Posterior vena cava (tissue), 2 donors: ENCODE measurements around the gene F7. TPM values are rescaled to one million over a fixed set of nuclear protein-coding genes. Genes with fewer than 3 reads are reported as not detected.
"Not testable (repeated sequence)": the region's sequence is repeated elsewhere in the genome, so short reads cannot be mapped to it uniquely, and the experiment has no call there.

Experiments used
- DNase-seq: peaks from one replicate; pipeline ENCODE4 v3.0.0-alpha.2; 2020; ENCODE audit warnings: low spot score
- intact Hi-C, 2 donors: fragments of 100-400 bp; cut with DNase I; formaldehyde crosslinking; loops; one replicate each; pipeline versions ENCODE4 v1.14.1 to v1.14.2; 2022 to 2023
- total RNA-seq, 2 donors: library from RNA; stranded (reverse); fragmentation: NEBNext Ultra II Directional; extraction: Animal tissue kit (Norgen Biotek cat#: 25700); gene quantifications; one replicate each; pipeline ENCODE4 v1.2.1, GENCODE V29; 2021
- donor health status: DM: yes; HTN: yes; CAD: no.
- donor health status: DM: yes; HTN: yes; CAD: no.

Gene F7
- total RNA-seq, 2 donors from 2014 or later, result 0.10 TPM; not detected in 1

DNA sequence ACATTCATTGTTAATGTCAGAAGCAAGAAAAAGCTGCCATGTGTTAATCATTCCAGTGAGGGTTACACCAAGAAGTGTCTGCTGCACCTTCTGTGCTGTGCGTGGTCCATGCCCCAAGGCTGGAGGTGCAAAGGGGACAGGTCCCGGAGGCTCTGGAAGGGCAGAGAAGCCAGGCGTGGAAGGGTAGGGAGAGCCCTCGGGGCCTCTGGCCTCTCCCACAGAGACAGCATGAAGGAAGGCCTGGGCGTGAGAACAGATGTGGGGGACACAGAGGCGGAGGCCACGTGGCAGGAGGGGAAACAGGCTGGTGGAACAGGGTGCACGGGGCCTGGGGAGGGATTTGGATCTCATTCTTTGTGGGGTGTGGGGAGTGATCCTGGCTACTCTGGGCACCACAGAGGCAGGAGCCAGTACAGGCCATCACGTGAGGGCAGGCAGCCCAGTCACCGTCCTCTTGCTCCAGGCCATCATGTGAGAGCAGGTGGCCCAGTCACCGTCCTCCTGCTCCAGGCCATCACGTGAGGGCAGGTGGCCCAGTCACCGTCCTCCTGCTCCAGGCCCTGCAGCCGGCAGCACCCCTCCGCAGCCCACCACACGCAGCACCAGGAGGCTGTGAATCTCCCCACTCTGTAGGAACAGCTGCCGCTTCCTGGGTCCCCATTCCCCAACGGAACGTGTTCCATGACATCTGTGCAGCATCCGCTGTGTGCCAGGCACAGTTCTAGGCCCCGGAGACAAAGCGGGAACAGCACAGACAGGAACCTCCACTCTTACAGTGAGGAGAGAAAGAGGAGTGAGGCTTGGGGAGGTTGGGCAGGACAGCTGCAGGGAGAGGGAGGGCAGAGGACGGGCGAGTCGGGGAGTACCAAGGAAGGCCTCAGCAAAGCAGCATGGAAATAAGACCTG lies 10.2 kb upstream of the F7 start:
- intact Hi-C loops, result no loop called here

DNA sequence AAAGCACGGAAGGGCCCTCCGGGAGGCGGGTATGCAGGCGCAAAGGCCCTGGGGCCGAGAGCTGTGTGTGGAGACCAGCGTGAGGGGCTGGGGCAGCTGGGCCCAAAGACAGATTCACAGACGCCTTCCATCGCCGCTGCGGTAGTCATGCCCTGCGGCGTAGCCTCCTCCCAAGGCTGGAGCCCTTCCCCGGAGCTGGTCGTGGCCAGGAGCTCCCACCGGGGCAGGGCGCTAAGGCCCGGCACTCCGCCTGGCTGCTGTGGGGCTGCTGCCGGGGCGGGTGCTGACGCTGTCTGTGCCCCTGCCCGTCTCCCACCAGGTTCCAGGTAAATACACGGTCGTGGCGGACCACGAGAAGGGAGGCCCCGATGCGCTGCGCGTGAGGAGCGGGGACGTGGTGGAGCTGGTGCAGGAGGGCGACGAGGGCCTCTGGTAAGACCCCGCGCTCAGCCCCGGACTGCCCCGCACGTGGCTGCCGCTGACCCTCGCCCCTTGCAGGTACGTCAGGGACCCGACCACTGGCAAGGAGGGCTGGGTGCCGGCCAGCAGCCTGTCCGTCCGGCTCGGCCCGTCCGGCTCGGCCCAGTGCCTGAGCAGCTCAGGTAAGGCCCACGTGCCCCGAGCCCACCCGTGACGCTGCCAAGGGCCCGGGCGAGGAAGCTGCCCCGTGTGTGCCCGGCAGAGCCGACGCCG lies 9.4 kb upstream of the F7 start:
- no peak for DNase-seq
- intact Hi-C loops, result no loop called here

More for the DNA sequence above, 10.2 kb upstream of the F7 start:
- no peak for DNase-seq

DNA sequence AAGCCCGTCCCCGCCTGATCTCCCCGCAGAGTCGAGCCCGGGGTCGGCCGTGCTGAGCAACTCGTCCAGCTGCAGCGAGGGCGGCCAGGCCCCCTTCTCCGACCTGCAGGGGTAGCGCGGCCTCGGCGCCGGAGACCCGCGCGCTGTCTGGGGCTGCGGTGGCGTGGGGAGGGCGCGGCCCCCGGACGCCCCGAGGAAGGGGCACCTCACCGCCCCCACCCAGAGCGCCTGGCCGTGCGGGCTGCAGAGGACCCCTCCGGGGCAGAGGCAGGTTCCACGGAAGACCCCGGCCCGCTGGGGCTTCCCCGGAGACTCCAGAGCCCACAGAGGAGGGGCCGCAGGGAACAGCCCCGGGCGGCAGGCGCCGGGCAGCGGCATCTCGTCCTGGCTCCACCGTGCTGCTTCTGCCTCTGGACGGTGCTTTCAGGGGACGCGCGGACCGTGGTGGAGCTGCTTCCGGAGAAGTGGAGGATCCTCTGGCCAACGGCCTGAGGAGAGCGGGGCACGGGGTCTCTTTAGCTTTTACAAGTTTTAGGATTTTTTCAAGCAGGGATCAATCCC lies 8.8 kb upstream of the F7 start:
- no peak for DNase-seq
- intact Hi-C loops, result no loop called here

DNA sequence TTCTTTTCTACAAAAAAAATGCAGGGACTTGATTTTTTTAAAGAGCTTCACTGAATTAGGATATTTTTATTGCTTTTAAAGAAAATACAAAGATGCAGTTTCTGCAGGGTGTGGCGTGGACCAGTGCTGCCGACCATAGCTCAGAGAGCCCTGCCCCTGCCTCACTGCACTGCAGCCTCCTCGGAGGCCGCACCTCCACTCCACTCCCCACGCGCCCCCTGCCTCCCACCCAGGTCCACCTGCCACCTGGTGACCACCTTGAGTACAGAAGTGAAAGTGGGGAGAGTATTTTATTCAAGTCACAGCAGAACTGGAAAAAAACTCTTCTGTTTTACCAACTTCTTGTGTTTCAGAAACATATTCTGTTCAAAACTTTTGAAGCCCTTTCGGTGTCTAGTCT lies 7.9 kb upstream of the F7 start:
- no peak for DNase-seq
- intact Hi-C loops, result no loop called here

DNA sequence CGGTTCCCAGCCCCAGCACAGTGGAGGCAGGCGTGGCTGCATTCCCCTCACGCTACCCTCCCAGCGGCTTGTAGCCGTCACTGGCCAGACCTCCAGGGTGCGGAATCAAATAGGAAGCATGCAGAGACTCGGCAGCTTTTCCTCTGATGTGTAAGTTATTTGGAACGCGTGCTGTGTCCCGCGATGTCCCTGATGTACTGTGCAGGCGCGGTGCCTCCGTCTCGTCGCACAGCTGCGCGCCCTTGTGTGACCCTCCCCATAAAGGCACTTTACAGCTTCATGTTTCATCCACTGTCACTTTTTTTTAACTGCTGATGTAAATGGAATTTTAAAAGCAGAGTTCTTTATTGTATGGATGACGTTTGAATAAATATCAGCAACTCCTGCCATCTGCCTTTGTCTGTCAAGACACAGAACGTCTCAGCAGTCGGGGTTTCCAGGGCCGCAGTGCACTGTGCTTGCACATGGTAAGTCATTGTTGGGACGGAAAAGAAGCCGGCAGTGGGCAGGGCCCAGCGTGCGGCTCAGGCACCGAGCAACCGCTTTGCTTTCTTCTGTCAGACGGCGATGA lies 7.3 kb upstream of the F7 start:
- intact Hi-C loops, result no loop called here
- DNase-seq, result no peak

DNA sequence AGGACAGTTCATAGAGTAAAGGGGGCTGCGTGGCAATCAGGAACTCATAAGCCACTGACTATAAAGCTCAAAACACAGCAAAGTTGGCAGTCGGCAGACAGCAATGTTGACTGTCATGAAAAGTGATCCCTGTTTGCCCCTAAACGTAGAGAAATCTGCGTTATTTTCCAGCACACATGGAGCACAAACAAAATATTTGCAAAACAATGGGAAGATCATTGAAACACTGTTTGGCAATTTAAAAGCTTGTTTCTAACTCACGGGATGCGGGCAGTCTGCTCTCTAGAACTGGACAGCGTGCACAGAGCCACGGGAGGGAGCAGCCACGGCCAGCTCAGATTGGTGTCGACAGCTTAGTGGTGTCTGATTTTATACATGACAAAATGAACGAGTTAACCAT lies 6.4 kb upstream of the F7 start:
- intact Hi-C loops, result no loop called here
- no peak for DNase-seq

DNA sequence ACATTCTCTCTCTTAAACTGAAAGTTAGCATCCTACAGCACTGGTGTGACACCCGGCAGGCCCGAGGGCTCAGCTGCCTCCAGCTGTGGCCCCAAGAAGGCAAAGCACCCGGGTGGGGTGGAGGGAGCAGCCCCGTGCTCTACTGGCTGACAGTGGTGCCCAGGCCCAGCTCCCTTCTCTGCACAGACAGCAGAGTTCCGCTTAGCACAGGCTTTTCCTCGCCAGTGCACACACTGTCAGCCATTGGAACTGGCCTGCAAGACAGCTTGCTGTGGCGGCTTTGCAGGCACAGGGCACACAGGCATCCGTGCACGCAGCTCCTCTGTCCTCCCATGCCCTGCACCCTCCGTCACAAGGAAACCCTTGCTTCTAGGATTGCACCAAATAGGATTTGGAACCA lies 3.3 kb upstream of the F7 start:
- intact Hi-C loops, DNase-seq: not testable (repeated sequence)

DNA sequence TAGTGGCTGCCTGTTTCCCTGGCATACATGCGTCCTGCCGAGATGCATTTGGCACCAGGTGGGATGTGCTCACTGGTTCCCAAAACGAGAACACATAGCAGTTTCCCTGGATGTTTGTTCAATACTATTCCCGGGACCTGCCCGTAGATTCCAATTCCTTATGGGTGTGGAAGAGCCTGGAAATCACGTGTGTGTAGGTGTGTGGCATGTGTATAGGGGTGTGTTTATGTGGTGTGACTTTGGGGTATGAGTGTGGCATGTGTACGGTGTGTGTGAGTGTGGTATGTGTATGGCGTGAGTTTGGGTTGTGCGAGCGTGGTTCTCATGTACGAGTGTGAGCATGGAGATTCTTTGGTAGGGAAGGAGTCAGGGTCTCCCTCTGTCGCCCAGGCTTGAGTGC lies 2.9 kb upstream of the F7 start:
- no peak for DNase-seq
- intact Hi-C loops, result no loop called here

DNA sequence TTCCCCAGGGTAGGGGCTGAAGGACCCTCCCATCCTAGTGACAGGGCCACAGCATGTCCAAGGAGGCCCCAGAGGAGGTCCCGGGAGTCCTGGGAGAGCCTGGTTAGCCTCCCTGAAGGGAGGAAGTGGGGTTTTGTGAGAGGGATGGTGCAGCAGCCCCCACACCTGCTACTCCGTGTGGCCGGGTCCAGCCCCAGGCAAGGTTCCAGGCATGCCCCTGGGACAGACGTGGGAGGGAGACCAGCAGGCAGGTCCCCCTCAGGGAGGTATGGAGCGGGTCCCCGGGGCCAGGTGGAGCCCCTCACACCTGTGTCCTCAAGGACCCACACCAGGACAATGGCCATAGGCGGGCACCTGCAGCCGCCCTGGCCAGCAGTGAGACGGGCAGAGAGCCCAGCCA lies 1.9 kb upstream of the F7 start:
- no peak for DNase-seq

DNA sequence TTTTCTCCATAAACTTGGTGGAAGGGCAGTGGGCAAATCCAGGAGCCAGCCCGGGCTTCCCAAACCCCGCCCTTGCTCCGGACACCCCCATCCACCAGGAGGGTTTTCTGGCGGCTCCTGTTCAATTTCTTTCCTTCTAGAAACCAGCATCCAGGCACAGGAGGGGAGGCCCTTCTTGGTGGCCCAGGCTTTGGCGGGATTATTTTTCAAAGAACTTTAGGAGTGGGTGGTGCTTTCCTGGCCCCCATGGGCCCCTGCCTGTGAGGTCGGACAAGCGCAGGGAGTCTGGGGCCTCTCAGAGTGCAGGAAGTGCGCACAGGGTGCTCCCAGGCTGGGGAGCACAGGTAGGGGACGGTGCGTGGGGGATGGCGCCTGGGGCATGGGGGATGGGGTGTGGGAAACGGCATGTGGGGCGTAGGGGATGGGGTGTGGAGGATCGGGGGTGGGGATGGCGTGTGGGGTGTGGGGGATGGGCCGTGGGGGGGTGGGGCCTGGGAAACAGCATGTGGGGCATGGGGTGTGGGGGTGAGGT lies 396 bp downstream of the F7 start:
- no peak for DNase-seq
- intact Hi-C loops, result no loop called here

More for the DNA sequence above, 1.9 kb upstream of the F7 start:
- intact Hi-C loops, result no loop called here

DNA sequence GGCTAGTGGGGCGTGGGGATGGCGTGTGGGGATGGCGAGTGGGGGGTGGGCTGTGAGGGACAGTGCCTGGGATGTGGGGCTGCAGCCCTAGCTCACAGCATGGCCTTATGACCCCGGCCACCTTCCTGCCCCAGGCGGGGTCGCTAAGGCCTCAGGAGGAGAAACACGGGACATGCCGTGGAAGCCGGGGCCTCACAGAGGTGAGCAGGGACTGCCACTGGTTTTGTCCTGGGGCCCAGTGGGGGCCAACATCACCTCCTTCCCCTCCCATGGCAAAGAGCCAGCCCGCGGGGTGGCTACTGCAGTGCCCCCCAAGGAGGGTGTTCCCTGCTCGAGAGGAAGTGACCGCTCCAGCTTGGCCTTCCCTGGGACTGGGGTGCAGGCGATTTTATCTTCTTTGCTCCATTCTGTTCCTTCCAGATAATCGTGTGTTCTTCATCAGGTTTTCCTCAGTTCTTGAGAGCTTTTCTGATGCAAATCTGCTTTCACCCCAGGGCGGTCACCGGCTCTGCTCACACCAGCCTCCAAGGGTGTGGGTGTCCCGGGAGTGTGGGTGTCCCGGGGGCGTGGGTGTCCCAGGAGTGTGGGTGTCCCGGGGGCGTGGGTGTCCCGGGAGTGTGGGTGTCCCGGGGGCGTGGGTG lies 1.2 kb downstream of the F7 start:
- intact Hi-C loops, result no loop called here
- no peak for DNase-seq

DNA sequence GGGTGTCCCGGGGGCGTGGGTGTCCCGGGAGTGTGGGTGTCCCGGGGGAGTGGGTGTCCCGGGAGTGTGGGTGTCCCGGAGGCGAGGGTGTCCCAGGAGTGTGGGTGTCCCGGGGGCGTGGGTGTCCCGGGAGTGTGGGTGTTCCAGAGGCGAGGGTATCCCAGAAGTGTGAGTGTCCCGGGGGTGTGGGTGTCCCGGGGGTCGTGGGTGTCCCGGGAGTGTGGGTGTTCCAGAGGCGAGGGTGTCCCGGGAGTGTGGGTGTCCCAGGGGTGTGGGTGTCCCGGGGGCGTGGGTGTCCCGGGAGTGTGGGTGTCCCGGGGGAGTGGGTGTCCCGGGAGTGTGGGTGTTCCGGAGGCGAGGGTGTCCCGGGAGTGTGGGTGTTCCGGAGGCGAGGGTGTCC lies 2.9 kb downstream of the F7 start:
- intact Hi-C loops, result not testable (repeated sequence)
- DNase-seq, result peak; percentile 38

DNA sequence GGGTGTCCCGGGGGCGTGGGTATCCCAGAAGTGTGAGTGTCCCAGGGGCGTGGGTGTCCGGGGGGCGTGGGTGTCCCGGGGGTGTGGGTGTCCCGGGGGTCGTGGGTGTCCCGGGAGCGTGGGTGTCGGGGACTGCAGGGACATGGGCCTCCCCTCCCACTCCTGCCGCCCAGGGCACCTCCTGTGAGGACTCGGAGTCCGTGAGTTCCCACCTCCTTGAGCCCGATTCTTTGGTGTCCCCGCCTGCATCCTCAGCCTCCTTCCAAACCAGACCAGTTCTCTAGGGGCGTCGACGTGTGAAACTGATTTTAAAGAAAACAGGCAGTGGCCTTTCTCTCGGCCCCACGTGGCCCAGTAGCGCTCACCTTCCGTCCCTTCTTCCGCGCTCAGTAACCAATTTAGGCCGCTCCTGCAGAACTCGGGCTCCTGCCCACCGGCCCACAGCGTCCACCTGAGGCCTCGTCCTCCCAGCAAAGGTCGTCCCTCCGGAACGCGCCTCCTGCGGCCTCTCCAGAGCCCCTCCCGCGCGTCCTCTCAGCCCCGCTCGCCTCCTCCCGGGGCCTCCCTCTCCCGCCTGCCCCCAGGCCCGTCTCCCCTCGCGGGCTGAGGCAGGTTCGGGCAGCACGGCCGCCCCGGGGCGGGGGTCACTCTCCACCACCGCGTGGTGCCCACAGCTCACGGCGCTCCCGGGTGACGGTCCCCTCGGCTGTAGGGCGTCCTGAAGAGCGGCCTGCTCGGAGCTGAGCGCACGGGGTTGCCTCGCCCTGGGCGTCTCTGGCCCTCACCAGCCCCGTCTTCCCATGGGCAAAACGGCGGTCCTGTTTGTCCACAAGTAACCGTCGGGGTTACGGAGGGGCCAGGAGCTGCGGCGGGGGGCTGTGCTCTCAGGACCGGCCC lies 3.8 kb downstream of the F7 start:
- DNase-seq, result peak; percentile 77
- intact Hi-C loops, result no loop called here

DNA sequence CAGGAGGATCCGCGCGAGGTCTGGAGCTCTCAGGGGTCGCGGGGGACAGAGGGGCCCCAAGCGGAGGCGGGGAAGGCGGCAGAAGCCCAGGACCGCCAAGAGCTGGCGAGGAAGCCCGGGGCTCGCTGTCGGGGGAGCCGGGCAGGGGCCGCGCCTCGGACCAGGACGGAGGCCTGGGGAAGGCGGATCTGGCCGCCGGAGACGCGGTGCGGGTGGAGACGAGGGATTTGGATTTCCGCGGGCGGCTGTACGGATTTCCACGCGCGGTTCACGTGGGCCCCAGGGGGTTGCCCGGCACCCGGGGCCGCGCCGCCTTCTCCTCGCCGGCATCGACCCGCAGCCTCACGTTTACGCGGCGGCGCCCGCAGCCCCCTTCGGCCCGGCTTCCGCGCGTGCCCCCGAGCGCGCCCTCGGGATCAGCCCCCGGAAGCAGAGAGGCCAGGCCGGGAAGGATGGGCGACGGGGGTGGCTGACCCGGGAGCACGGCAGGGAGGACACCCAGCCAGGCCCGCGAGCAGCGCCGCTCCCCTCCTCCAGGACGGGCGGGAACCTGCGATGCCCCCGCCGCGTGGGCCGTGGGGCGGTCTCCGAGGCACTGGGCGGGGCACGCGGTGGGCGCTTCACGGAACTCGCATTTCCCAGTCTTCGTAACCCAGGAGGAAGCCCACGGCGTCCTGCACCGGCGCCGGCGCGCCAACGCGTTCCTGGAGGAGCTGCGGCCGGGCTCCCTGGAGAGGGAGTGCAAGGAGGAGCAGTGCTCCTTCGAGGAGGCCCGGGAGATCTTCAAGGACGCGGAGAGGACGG lies 4.7 kb downstream of the F7 start:
- peak; percentile 75 for DNase-seq
- intact Hi-C loops, result no loop called here

DNA sequence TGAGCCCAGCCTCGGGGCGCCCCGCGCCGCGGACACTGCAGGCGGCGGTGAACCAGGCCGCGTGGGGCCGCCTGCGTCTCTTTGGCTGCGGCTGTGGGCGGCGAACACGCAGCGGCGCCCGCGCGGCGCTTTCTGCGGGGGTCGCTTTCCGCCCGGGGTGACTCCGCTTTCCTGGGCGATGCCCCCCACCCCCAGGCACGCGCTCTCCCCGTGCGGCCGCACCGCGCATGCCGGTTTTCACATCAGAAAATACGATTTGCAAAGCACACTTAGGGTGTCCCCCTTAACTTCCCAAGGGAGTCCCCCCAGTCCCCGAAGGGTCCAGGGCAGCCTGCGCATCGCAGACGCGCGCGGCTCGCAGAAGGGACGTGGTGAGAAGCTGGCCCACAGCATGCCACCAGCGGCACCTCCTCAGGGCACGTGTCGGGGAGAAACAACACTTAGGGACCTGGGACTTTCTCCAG lies 5.3 kb downstream of the F7 start:
- DNase-seq, result peak; percentile 67

DNA sequence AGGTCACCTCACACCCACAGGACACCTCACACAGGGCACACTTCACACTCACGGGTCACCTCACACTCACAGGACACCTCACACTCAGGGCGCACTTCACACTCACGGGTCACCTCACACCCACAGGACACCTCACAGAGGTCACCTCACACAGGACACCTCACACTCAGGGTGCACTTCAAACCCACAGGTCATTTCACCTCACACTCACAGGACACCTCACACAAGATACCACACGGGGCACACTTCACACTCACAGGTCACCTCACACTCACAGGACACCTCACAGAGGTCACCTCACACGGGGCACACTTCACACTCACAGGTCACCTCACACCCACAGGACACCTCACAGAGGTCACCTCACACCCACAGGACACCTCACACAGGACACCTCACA lies 6.2 kb downstream of the F7 start:
- intact Hi-C loops, DNase-seq: not testable (repeated sequence)

More for the DNA sequence above, 5.3 kb downstream of the F7 start:
- intact Hi-C loops, result no loop called here

DNA sequence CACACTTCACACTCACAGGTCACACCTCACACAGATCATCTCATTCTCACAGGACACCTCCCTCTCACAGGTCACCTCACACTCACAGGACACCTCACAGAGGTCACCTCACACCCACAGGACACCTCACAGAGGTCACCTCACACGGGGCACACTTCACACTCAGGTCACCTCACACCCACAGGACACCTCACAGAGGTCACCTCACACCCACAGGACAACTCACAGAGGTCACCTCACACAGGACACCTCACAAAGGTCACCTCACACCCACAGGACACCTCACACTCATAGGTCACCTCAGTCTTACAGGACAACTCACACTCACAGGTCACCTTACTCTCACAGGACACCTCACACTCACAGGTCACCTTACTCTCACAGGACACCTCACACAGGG lies 6.9 kb downstream of the F7 start:
- DNase-seq, intact Hi-C loops: not testable (repeated sequence)
